HepG2 (cell line): ENCODE data around the gene SERTAD2. TPM values are rescaled to one million over a fixed set of nuclear protein-coding genes. Genes with fewer than 3 reads are reported as not detected.

Experiments
- CHD4 ChIP-seq: fragments of 200-600 bp; sonication (generic); IDR thresholded peaks from 2 replicates; pipeline ENCODE4 v1.7.0; 2017; ENCODE audit warnings: mild to moderate bottlenecking, low read length, borderline replicate concordance
- ERF ChIP-seq: IDR thresholded peaks from 2 replicates; pipeline ENCODE4 v1.6.1; 2018; ENCODE audit warnings: missing biosample characterization, missing genetic modification reagents
- HNF1B ChIP-seq: sonication (generic); formaldehyde crosslinking; IDR thresholded peaks from 2 replicates; pipeline ENCODE4 v1.5.1; 2020; ENCODE audit warnings: mild to moderate bottlenecking, moderate library complexity, missing genetic modification reagents
- MBNL3 ChIP-seq: fragments of 250-450 bp; sonication (Bioruptor Pico); conservative IDR thresholded peaks from 2 replicates; pipeline ENCODE4 v1.8.0; 2022; ENCODE audit warnings: mild to moderate bottlenecking, inconsistent platforms
- NR2F6 ChIP-seq, 2 experiments: IDR thresholded peaks; 2 replicates each; pipeline ENCODE4 v1.6.1; 2016; ENCODE audit warnings: antibody characterized with exemption in 1 of 2, mild to moderate bottlenecking in 1 of 2
- RERE ChIP-seq: IDR thresholded peaks from 2 replicates; pipeline ENCODE4 v1.6.1; 2016; ENCODE audit warnings: low read depth, missing genetic modification reagents, missing compliant biosample characterization
- ZNF34 ChIP-seq: sonication (generic); formaldehyde crosslinking; IDR thresholded peaks from 2 replicates; pipeline ENCODE4 v1.4.0; 2020; ENCODE audit warnings: mild to moderate bottlenecking, missing genetic modification reagents, borderline replicate concordance
- ZNF510 ChIP-seq: sonication (generic); formaldehyde crosslinking; IDR thresholded peaks from 2 replicates; pipeline ENCODE4 v1.4.0; 2020; ENCODE audit warnings: low read depth, mild to moderate bottlenecking, missing genetic modification reagents
- polyA plus RNA-seq, 8 experiments: library from polyadenylated mRNA; depleted of rRNA in 3 of 8; stranded (reverse) in 7 of 8; unstranded in 1 of 8; fragments of >200 nt; fragmentation: Illumina TruSeq in 4 of 8; extraction: Trizol in 4 of 8; gene quantifications; 2 replicates each; pipeline versions ENCODE4 v1.2.1 to v1.2.3, GENCODE V29; 2011 to 2016; ENCODE audit warnings: low read depth in 4 of 8, missing spikeins in 1 of 8, mixed read lengths in 1 of 8; ENCODE audit not compliant: insufficient read depth in 1 of 8
- total RNA-seq, 5 experiments: library from RNA; depleted of rRNA; stranded (reverse); fragments of >200 nt; fragmentation: Illumina TruSeq; extraction: Trizol; gene quantifications; 2 replicates each; pipeline ENCODE4 v1.2.3, GENCODE V29; 2016; ENCODE audit warnings: low read depth in 1 of 5
- TF ChIP-seq, protein P1 (sequence below): IDR thresholded peaks from 2 replicates; pipeline ENCODE4 v1.6.1; 2018; ENCODE audit warnings: missing genetic modification reagents, mild to moderate bottlenecking, missing compliant biosample characterization
- TF ChIP-seq, protein P2 (sequence below): sonication (generic); formaldehyde crosslinking; IDR thresholded peaks from 2 replicates; pipeline ENCODE4 v1.5.1; 2020; ENCODE audit warnings: mild to moderate bottlenecking, missing genetic modification reagents, borderline replicate concordance
- TF ChIP-seq, protein P3 (sequence below), 2 experiments: sonication (generic) in 1 of 2; formaldehyde crosslinking in 1 of 2; IDR thresholded peaks; 2 replicates each; pipeline versions ENCODE4 v1.4.0 to v1.6.1; 2018 to 2020; ENCODE audit warnings: missing genetic modification reagents in 2 of 2, borderline replicate concordance in 1 of 2, low read depth in 1 of 2, mild to moderate bottlenecking in 1 of 2, missing biosample characterization in 1 of 2

Gene SERTAD2
- total and polyA plus RNA-seq, 2 of the 13 experiments (the other 11 are each of a cell fraction or from before 2014, with no cell fraction given) = 6.7 to 22.6 TPM

- TF ChIP-seq ERF (CRISPR knock-in tag) (peak; percentile 26; the same call in 1 of the 2 replicates), MBNL3 (CRISPR knock-in tag) (no peak), ZNF510 (CRISPR knock-in tag) (no peak), RERE (CRISPR knock-in tag) (no peak), ZNF34 (CRISPR knock-in tag) (no peak), HNF1B (CRISPR knock-in tag) (peak; percentile 49; the same call in 1 of the 2 replicates), CHD4 (no peak), NR2F6 (IDR thresholded peaks at IDR 0.05) (peak; percentile 43; the same call in 1 of the 2 replicates), NR2F6 (CRISPR knock-in tag; IDR thresholded peaks at IDR 0.05) (no peak; the same call in 1 of the 2 replicates)
- TF ChIP-seq, protein P1, sequence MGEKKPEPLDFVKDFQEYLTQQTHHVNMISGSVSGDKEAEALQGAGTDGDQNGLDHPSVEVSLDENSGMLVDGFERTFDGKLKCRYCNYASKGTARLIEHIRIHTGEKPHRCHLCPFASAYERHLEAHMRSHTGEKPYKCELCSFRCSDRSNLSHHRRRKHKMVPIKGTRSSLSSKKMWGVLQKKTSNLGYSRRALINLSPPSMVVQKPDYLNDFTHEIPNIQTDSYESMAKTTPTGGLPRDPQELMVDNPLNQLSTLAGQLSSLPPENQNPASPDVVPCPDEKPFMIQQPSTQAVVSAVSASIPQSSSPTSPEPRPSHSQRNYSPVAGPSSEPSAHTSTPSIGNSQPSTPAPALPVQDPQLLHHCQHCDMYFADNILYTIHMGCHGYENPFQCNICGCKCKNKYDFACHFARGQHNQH (CRISPR knock-in tag) = 0 out of 2 replicates have a peak, but pooled peaks have one; percentile 43
- TF ChIP-seq, protein P2, sequence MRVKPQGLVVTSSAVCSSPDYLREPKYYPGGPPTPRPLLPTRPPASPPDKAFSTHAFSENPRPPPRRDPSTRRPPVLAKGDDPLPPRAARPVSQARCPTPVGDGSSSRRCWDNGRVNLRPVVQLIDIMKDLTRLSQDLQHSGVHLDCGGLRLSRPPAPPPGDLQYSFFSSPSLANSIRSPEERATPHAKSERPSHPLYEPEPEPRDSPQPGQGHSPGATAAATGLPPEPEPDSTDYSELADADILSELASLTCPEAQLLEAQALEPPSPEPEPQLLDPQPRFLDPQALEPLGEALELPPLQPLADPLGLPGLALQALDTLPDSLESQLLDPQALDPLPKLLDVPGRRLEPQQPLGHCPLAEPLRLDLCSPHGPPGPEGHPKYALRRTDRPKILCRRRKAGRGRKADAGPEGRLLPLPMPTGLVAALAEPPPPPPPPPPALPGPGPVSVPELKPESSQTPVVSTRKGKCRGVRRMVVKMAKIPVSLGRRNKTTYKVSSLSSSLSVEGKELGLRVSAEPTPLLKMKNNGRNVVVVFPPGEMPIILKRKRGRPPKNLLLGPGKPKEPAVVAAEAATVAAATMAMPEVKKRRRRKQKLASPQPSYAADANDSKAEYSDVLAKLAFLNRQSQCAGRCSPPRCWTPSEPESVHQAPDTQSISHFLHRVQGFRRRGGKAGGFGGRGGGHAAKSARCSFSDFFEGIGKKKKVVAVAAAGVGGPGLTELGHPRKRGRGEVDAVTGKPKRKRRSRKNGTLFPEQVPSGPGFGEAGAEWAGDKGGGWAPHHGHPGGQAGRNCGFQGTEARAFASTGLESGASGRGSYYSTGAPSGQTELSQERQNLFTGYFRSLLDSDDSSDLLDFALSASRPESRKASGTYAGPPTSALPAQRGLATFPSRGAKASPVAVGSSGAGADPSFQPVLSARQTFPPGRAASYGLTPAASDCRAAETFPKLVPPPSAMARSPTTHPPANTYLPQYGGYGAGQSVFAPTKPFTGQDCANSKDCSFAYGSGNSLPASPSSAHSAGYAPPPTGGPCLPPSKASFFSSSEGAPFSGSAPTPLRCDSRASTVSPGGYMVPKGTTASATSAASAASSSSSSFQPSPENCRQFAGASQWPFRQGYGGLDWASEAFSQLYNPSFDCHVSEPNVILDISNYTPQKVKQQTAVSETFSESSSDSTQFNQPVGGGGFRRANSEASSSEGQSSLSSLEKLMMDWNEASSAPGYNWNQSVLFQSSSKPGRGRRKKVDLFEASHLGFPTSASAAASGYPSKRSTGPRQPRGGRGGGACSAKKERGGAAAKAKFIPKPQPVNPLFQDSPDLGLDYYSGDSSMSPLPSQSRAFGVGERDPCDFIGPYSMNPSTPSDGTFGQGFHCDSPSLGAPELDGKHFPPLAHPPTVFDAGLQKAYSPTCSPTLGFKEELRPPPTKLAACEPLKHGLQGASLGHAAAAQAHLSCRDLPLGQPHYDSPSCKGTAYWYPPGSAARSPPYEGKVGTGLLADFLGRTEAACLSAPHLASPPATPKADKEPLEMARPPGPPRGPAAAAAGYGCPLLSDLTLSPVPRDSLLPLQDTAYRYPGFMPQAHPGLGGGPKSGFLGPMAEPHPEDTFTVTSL (CRISPR knock-in tag) = peak; percentile 76; the same call in 1 of the 2 replicates
- TF ChIP-seq, protein P3, sequence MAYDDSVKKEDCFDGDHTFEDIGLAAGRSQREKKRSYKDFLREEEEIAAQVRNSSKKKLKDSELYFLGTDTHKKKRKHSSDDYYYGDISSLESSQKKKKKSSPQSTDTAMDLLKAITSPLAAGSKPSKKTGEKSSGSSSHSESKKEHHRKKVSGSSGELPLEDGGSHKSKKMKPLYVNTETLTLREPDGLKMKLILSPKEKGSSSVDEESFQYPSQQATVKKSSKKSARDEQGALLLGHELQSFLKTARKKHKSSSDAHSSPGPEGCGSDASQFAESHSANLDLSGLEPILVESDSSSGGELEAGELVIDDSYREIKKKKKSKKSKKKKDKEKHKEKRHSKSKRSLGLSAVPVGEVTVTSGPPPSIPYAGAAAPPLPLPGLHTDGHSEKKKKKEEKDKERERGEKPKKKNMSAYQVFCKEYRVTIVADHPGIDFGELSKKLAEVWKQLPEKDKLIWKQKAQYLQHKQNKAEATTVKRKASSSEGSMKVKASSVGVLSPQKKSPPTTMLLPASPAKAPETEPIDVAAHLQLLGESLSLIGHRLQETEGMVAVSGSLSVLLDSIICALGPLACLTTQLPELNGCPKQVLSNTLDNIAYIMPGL (CRISPR knock-in tag; IDR thresholded peaks at IDR 0.05; ENCODE audit: borderline replicate concordance in 1 of 2, low read depth in 1 of 2) = no peak; a peak in 1 of 4 replicates
These were observed 13.2 kb upstream of the SERTAD2 start (continued) for GRCh38 chr2:64666810-64667438.
